Mesendoderm (in vitro differentiated cells): ENCODE measurements around the gene ZPLD1.

Source experiments
- DNase-seq: peaks from one replicate; pipeline ENCODE4 v3.0.0; 2013
- H2AK5ac ChIP-seq: 2 replicates; pipeline ENCODE4 v1.6.1; 2013; ENCODE audit warnings: low read length, inconsistent platforms
- H2BK120ac ChIP-seq: 2 replicates; pipeline ENCODE4 v1.6.1; 2013; ENCODE audit warnings: low read depth, mild to moderate bottlenecking, low read length, moderate library complexity, mixed read lengths
- H2BK15ac ChIP-seq: replicated peaks from 2 replicates; pipeline ENCODE4 v1.6.1; 2013; ENCODE audit warnings: low read depth, mild to moderate bottlenecking, moderate library complexity
- H2BK5ac ChIP-seq: 2 replicates; pipeline ENCODE4 v1.6.1; 2013; ENCODE audit warnings: low read length, inconsistent platforms
- H3K18ac ChIP-seq: 2 replicates; pipeline ENCODE4 v1.6.1; 2013; ENCODE audit warnings: mild to moderate bottlenecking, low read length, mixed read lengths
- H3K23ac ChIP-seq: one replicate; pipeline ENCODE4 v1.6.1; 2013; ENCODE audit warnings: low read length
- H3K27ac ChIP-seq: 2 replicates; pipeline ENCODE4 v1.5.1; 2013; ENCODE audit warnings: low read depth, mild to moderate bottlenecking, inconsistent platforms, low read length, moderate library complexity
- H3K27me3 ChIP-seq: 2 replicates; pipeline ENCODE4 v1.6.1; 2013; ENCODE audit warnings: low read length, control low read depth, mild to moderate bottlenecking, inconsistent platforms; ENCODE audit not compliant: insufficient read depth, poor library complexity
- H3K36me3 ChIP-seq: 2 replicates; pipeline ENCODE4 v1.6.1; 2013; ENCODE audit warnings: low read length, inconsistent platforms; ENCODE audit not compliant: control insufficient read depth, insufficient read depth
- H3K4ac ChIP-seq: one replicate; pipeline ENCODE4 v1.6.1; 2013; ENCODE audit warnings: low read depth, mild to moderate bottlenecking, low read length, moderate library complexity
- H3K4me1 ChIP-seq: 2 replicates; pipeline ENCODE4 v1.6.1; 2013; ENCODE audit warnings: low read depth, low read length, inconsistent platforms; ENCODE audit not compliant: control insufficient read depth
- H3K4me2 ChIP-seq: 2 replicates; pipeline ENCODE4 v1.6.1; 2013; ENCODE audit warnings: low read length
- H3K4me3 ChIP-seq: 2 replicates; pipeline ENCODE4 v1.5.1; 2013; ENCODE audit warnings: mild to moderate bottlenecking, low read length
- H3K56ac ChIP-seq: one replicate; pipeline ENCODE4 v1.6.1; 2013; ENCODE audit warnings: low read length
- H3K79me1 ChIP-seq: 2 replicates; pipeline ENCODE4 v1.6.1; 2013; ENCODE audit warnings: low read length, inconsistent platforms
- H3K79me2 ChIP-seq: 2 replicates; pipeline ENCODE4 v1.6.1; 2013; ENCODE audit warnings: mild to moderate bottlenecking, low read length; ENCODE audit not compliant: control insufficient read depth, insufficient read depth
- H3K9ac ChIP-seq: 2 replicates; pipeline ENCODE4 v1.6.1; 2013; ENCODE audit warnings: low read length, inconsistent platforms
- H4K5ac ChIP-seq: one replicate; pipeline ENCODE4 v1.6.1; 2013; ENCODE audit warnings: low read length
- H4K8ac ChIP-seq: one replicate; pipeline ENCODE4 v1.6.1; 2013; ENCODE audit warnings: low read depth, mild to moderate bottlenecking, control low read depth, low read length, moderate library complexity
- WGBS: extraction: QIAGEN DNeasy Blood & Tissue Kit; methylation state at CpG from one replicate; pipeline ENCODE4 v1.1.7; 2013; ENCODE audit warnings: low lambda C conversion rate, missing lambda C conversion rate; ENCODE audit not compliant: insufficient coverage; ENCODE audit errors: extremely low coverage; 5-methylcytosine and 5-hydroxymethylcytosine counted together

Gene ZPLD1

GRCh38 chr3:102511168-102511567 lies 76.4 kb downstream of the ZPLD1 start:
- Histone ChIP-seq H4K8ac (no peak overlapping the region), H2BK120ac (no peak overlapping the region), H3K27me3 (no peaks in the 10 kb centered on the region), H3K4me3 (no peak overlapping the region), H2AK5ac (no peak overlapping the region), H3K4me2 (no peak overlapping the region), H2BK15ac (no peak overlapping the region), H2BK5ac (no peak overlapping the region), H3K23ac (no peak overlapping the region), H3K18ac (no peak overlapping the region), H3K4ac (no peak overlapping the region), H3K9ac (no peak overlapping the region), H3K36me3 (no peaks in the 10 kb centered on the region), H4K5ac (no peak overlapping the region), H3K79me2 (no peaks in the 10 kb centered on the region), H3K4me1 (no peaks in the 10 kb centered on the region), H3K56ac (no peak overlapping the region), H3K27ac (no peak overlapping the region), H3K79me1 (no peaks in the 10 kb centered on the region)
- WGBS = no CpG with 5 or more reads among the region's 1 CpG
- DNase-seq = no peak

GRCh38 chr3:102511639-102512038 lies 76.8 kb downstream of the ZPLD1 start:
- Histone ChIP-seq H3K23ac (no peak overlapping the region), H3K9ac (no peak overlapping the region), H3K79me1 (no peaks in the 10 kb centered on the region), H3K4me3 (no peak overlapping the region), H3K4ac (no peak overlapping the region), H3K18ac (no peak overlapping the region), H3K56ac (no peak overlapping the region), H2BK120ac (no peak overlapping the region), H4K5ac (no peak overlapping the region), H3K4me2 (no peak overlapping the region), H2BK15ac (no peak overlapping the region), H3K27me3 (no peaks in the 10 kb centered on the region), H4K8ac (no peak overlapping the region), H2AK5ac (no peak overlapping the region), H3K79me2 (no peaks in the 10 kb centered on the region), H3K27ac (no peak overlapping the region), H3K4me1 (no peaks in the 10 kb centered on the region), H2BK5ac (no peak overlapping the region), H3K36me3 (no peaks in the 10 kb centered on the region)
- DNase-seq = no peak
- WGBS = no CpG with 5 or more reads among the region's 4 CpGs

GRCh38 chr3:102512734-102513504 lies 78.1 kb downstream of the ZPLD1 start:
- Histone ChIP-seq H3K4me2 (no peak overlapping the region), H3K79me1 (no peaks in the 10 kb centered on the region), H3K27me3 (no peaks in the 10 kb centered on the region), H3K36me3 (no peaks in the 10 kb centered on the region), H3K4me1 (no peaks in the 10 kb centered on the region), H2BK120ac (no peak overlapping the region), H3K79me2 (no peaks in the 10 kb centered on the region), H3K56ac (no peak overlapping the region), H2BK5ac (no peak overlapping the region), H2AK5ac (no peak overlapping the region), H3K9ac (no peak overlapping the region), H4K5ac (no peak overlapping the region), H3K23ac (no peak overlapping the region), H2BK15ac (no peak overlapping the region), H4K8ac (no peak overlapping the region), H3K4ac (no peak overlapping the region), H3K27ac (no peak overlapping the region), H3K18ac (no peak overlapping the region), H3K4me3 (no peak overlapping the region)
- DNase-seq = no peak
- WGBS = no CpG with 5 or more reads among the region's 5 CpGs

GRCh38 chr3:102514241-102514640 lies 79.4 kb downstream of the ZPLD1 start:
- Histone ChIP-seq H4K5ac (no peak overlapping the region), H3K27me3 (no peaks in the 10 kb centered on the region), H4K8ac (no peak overlapping the region), H2BK15ac (no peak overlapping the region), H2BK5ac (no peak overlapping the region), H3K36me3 (no peaks in the 10 kb centered on the region), H2BK120ac (no peak overlapping the region), H3K4me2 (no peak overlapping the region), H3K4me1 (no peaks in the 10 kb centered on the region), H3K4me3 (no peak overlapping the region), H3K9ac (no peak overlapping the region), H3K27ac (no peak overlapping the region), H3K4ac (no peak overlapping the region), H3K56ac (no peak overlapping the region), H3K79me1 (no peaks in the 10 kb centered on the region), H3K79me2 (no peaks in the 10 kb centered on the region), H3K18ac (no peak overlapping the region), H3K23ac (no peak overlapping the region), H2AK5ac (no peak overlapping the region)
- DNase-seq = peak; percentile 46
- WGBS = no CpG with 5 or more reads among the region's 1 CpG

GRCh38 chr3:102521246-102521645 lies 86.4 kb downstream of the ZPLD1 start:
- H3K79me1 ChIP-seq = no peaks in the 10 kb centered on the region

GRCh38 chr3:102525624-102526023 lies 90.8 kb downstream of the ZPLD1 start:
- Histone ChIP-seq H2BK5ac (no peak overlapping the region), H3K18ac (no peak overlapping the region), H2AK5ac (no peak overlapping the region), H3K27ac (no peak overlapping the region), H3K79me1 (no peaks in the 10 kb centered on the region), H3K23ac (no peak overlapping the region), H3K4ac (no peak overlapping the region), H3K79me2 (no peaks in the 10 kb centered on the region), H3K9ac (no peak overlapping the region), H3K4me1 (no peaks in the 10 kb centered on the region), H4K8ac (no peak overlapping the region), H2BK120ac (no peak overlapping the region), H2BK15ac (no peak overlapping the region), H3K36me3 (no peaks in the 10 kb centered on the region), H3K27me3 (no peaks in the 10 kb centered on the region), H3K56ac (no peak overlapping the region), H3K4me3 (no peak overlapping the region), H3K4me2 (no peak overlapping the region), H4K5ac (no peak overlapping the region)
- no peak for DNase-seq

More at GRCh38 chr3:102521246-102521645, 86.4 kb downstream of the ZPLD1 start:
- Histone ChIP-seq H2BK120ac (no peak overlapping the region), H4K5ac (no peak overlapping the region), H3K56ac (no peak overlapping the region), H3K23ac (no peak overlapping the region), H4K8ac (no peak overlapping the region), H2AK5ac (no peak overlapping the region), H3K27me3 (no peaks in the 10 kb centered on the region), H2BK5ac (no peak overlapping the region), H3K4me3 (no peak overlapping the region), H3K4me2 (no peak overlapping the region), H3K27ac (no peak overlapping the region), H3K36me3 (no peaks in the 10 kb centered on the region), H3K79me2 (no peaks in the 10 kb centered on the region), H3K9ac (no peak overlapping the region), H3K4ac (no peak overlapping the region), H3K4me1 (no peaks in the 10 kb centered on the region), H3K18ac (no peak overlapping the region), H2BK15ac (no peak overlapping the region)
- no peak for DNase-seq
- no CpG with 5 or more reads among the region's 4 CpGs for WGBS
